Type B pancreatic cell (in vitro differentiated cells): ENCODE measurements around the gene ATRNL1. TPM values are rescaled to one million over a fixed set of nuclear protein-coding genes. Genes with fewer than 3 reads are reported as not detected.
A peak's percentile ranks its signal among the peaks of the same experiment; 100 is the strongest.

ENCODE experiments used
- DNase-seq: peaks from one replicate; pipeline ENCODE4 v3.0.0; 2021; ENCODE audit warnings: mixed read lengths; ENCODE audit not compliant: unreplicated experiment; ENCODE audit errors: extremely low spot score
- H3K27ac Mint-ChIP-seq: 2 replicates; pipeline ENCODE4 v1.8.0; 2021; ENCODE audit warnings: mild to moderate bottlenecking, mixed read lengths
- H3K27me3 Mint-ChIP-seq: 2 replicates; pipeline ENCODE4 v1.8.0; 2021; ENCODE audit warnings: mixed read lengths
- H3K36me3 Mint-ChIP-seq: 2 replicates; pipeline ENCODE4 v1.8.0; 2021; ENCODE audit warnings: mixed read lengths
- H3K4me1 Mint-ChIP-seq: one replicate; pipeline ENCODE4 v1.8.0; 2021; ENCODE audit warnings: mixed read lengths; ENCODE audit not compliant: unreplicated experiment
- H3K4me3 Mint-ChIP-seq: 2 replicates; pipeline ENCODE4 v1.8.0; 2021; ENCODE audit warnings: mild to moderate bottlenecking, mixed read lengths
- H3K9me3 Mint-ChIP-seq: 2 replicates; pipeline ENCODE4 v1.8.0; 2021; ENCODE audit warnings: mixed read lengths
- total RNA-seq: library from RNA; stranded (reverse); gene quantifications from 2 replicates; pipeline ENCODE4 v1.2.1, GENCODE V29; 2021; ENCODE audit warnings: low replicate concordance
- TF ChIP-seq, protein P1 (sequence below): fragments of 200-600 bp; sonication (generic); conservative IDR thresholded peaks from 2 replicates; pipeline ENCODE4 v1.5.0; 2021; ENCODE audit warnings: antibody characterized with exemption, mild to moderate bottlenecking

ATRNL1 gene
- total RNA-seq, 1 donor from 2014 or later = 38.4 TPM

DNA sequence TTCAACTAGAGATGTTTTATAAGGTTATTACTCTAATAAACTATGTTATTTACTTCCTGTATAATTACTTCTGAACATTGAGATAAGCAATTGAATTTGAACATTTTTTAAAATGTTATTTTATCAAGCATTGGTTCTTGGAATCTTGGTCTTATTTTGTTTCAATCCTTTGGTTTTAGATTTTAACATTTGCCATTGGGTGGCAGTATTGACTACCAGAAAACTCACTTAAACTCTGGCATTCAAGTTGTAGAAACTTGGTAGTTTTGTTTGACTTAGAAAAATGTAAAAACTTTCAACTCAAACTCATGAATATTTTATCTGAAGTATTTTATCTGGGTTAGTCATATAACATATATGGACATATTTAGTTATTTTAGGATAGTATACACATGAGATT, 48.1 kb downstream of the ATRNL1 start:
- DNase-seq = no peak
- Mint-ChIP-seq H3K4me1 (no peaks in the 10 kb centered on the region), H3K27me3 (no peaks in the 10 kb centered on the region), H3K27ac (no peak overlapping the region), H3K36me3 (peaks cover 10% of the 10 kb centered on the region), H3K9me3 (peaks cover 4% of the 10 kb centered on the region), H3K4me3 (no peak overlapping the region)
- TF ChIP-seq, protein P1, sequence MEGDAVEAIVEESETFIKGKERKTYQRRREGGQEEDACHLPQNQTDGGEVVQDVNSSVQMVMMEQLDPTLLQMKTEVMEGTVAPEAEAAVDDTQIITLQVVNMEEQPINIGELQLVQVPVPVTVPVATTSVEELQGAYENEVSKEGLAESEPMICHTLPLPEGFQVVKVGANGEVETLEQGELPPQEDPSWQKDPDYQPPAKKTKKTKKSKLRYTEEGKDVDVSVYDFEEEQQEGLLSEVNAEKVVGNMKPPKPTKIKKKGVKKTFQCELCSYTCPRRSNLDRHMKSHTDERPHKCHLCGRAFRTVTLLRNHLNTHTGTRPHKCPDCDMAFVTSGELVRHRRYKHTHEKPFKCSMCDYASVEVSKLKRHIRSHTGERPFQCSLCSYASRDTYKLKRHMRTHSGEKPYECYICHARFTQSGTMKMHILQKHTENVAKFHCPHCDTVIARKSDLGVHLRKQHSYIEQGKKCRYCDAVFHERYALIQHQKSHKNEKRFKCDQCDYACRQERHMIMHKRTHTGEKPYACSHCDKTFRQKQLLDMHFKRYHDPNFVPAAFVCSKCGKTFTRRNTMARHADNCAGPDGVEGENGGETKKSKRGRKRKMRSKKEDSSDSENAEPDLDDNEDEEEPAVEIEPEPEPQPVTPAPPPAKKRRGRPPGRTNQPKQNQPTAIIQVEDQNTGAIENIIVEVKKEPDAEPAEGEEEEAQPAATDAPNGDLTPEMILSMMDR = peak; percentile 68

DNA sequence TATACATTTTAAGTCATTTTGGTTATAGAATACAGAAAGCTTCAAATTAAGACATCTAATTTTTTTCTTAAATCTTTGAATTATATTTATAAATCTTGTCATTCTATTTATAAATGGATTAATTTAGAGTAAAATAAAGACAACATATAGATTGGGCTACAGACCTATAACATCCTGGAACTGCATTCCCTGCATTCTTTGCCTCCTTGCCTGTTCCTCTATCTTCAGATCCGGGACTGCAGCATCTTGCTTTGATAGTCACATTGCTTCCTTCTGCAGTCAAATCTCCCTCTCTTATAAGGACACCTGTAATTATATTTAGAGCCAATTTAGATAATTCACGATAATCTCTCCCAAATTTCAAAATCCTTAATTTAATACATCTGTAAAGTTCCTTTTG, 64.2 kb downstream of the ATRNL1 start:
- no peaks in the 10 kb centered on the region for H3K9me3 Mint-ChIP-seq
- peaks cover 2% of the 10 kb centered on the region for H3K36me3 Mint-ChIP-seq
- DNase-seq = no peak
- no peaks in the 10 kb centered on the region for H3K27me3 Mint-ChIP-seq
- H3K27ac Mint-ChIP-seq = no peak overlapping the region
- no peak overlapping the region for H3K4me3 Mint-ChIP-seq
- TF ChIP-seq, protein P1 = no peak
- no peaks in the 10 kb centered on the region for H3K4me1 Mint-ChIP-seq

DNA sequence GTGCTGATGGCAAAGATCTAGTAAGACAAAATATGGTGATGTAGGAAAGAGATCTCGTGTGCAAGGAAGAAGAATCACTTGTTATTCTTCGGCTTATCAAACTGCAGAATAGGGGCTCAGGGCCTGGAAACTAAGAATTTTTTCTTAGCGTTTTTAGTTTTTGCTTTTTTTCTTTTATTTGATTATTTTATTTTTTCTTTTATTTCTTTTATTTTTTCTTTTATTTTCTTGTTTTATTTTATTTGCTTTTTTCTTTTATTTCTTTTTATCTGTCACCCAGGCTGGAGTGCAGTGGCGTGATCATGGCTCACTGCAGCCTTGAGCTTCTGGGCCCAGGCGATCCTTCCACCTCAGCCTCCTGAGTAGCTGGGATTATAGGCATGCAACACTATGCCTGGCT, 70.0 kb downstream of the ATRNL1 start:
- peaks cover 8% of the 10 kb centered on the region for H3K36me3 Mint-ChIP-seq
- TF ChIP-seq, protein P1 = no peak
- no peak overlapping the region for H3K27ac Mint-ChIP-seq
- no peak overlapping the region for H3K4me3 Mint-ChIP-seq
- H3K9me3 Mint-ChIP-seq = no peaks in the 10 kb centered on the region
- DNase-seq = no peak
- H3K4me1 Mint-ChIP-seq = no peaks in the 10 kb centered on the region
- no peaks in the 10 kb centered on the region for H3K27me3 Mint-ChIP-seq

DNA sequence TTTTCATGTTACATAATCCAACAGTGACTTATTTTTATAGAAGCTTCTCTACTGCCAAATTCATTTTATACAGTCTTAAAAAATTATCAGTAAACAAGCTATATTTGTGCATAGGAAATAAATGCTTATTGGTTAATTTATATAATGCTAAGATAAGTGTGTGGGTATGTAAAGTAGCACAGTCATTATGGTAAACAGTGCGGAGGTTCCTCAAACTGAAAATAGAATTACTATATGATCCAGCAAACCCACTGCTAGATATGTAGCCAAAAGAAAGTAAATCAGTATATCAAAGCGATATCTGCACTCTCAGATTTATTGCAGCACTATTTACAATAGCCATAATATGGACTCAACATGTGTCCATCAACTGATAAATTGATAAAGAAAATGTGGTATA, 71.1 kb downstream of the ATRNL1 start:
- DNase-seq = no peak
- no peak overlapping the region for H3K27ac Mint-ChIP-seq
- no peak overlapping the region for H3K4me3 Mint-ChIP-seq
- no peaks in the 10 kb centered on the region for H3K9me3 Mint-ChIP-seq
- TF ChIP-seq, protein P1 = no peak
- H3K27me3 Mint-ChIP-seq = no peaks in the 10 kb centered on the region
- H3K4me1 Mint-ChIP-seq = no peaks in the 10 kb centered on the region
- peaks cover 8% of the 10 kb centered on the region for H3K36me3 Mint-ChIP-seq

DNA sequence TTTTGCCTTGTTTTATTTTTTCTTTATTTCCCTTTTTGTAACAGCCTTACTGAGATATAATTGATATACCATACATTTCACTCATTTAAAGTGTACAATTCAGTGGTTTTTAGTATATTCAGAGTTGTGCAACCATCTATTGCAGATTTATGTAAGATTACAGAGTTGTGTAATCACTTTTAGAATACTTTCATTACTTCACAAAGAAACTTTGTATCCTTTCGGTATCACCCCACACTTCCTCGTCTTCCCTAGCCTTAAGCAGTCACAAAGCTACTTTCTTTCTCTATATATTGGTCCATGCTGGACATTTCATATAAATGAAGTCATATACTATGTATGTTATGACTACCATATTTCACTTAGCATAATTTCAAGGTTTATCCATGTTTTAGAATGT, 74.6 kb downstream of the ATRNL1 start:
- TF ChIP-seq, protein P1 = no peak
- no peaks in the 10 kb centered on the region for H3K27me3 Mint-ChIP-seq
- no peaks in the 10 kb centered on the region for H3K4me1 Mint-ChIP-seq
- H3K27ac Mint-ChIP-seq = no peak overlapping the region
- H3K4me3 Mint-ChIP-seq = no peak overlapping the region
- peaks cover 4% of the 10 kb centered on the region for H3K36me3 Mint-ChIP-seq
- DNase-seq = no peak
- H3K9me3 Mint-ChIP-seq = no peaks in the 10 kb centered on the region

DNA sequence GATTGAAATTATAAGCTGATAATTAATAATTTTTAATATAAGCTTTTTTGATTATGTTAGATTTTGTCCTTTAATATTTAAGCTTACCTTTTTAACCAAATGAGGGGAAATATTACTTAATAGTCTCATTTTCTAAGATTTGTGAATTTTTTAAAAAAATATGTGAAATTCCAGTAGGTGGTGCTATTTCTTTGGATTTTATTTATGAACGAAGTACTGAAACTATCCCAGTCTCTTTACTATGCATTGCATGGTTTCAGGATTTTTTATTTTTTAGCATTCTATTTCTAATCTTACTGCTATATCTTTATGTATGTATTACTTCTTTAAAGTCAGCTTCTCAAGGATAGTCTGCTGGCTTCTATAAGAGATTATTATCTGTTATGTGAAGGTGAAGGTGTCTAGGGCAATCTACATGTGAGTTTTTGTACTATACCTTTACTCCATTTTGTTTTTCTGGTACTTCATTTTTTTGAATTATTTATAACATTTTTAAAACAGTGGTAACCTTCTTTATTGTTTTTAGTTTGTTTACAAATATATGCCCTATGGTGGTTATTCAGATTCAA, 78.3 kb downstream of the ATRNL1 start:
- Mint-ChIP-seq H3K27me3 (no peaks in the 10 kb centered on the region), H3K9me3 (no peaks in the 10 kb centered on the region), H3K4me3 (no peak overlapping the region), H3K36me3 (no peaks in the 10 kb centered on the region), H3K4me1 (no peaks in the 10 kb centered on the region), H3K27ac (no peak overlapping the region)
- TF ChIP-seq, protein P1 = peak; percentile 81
- no peak for DNase-seq
